WTC11 (cell line): Measurements from ENCODE around the gene INO80D.

ENCODE experiments used
- CREB1 ChIP-seq: sonication (generic); formaldehyde crosslinking; IDR thresholded peaks from 2 replicates; pipeline ENCODE4 v1.8.0; 2023; ENCODE audit warnings: mild to moderate bottlenecking, missing genetic modification reagents
- CTCF ChIP-seq: fragments of 200-600 bp; IDR thresholded peaks from 2 replicates; pipeline ENCODE4 v1.8.0; 2022; ENCODE audit warnings: antibody characterized with exemption
- IRF1 ChIP-seq: sonication (generic); formaldehyde crosslinking; IDR thresholded peaks from 2 replicates; pipeline ENCODE4 v1.8.0; 2023; ENCODE audit warnings: missing genetic modification reagents
- SP1 ChIP-seq: sonication (generic); formaldehyde crosslinking; conservative IDR thresholded peaks from 2 replicates; pipeline ENCODE4 v1.8.1; 2022; ENCODE audit warnings: missing genetic modification reagents
- ZNF232 ChIP-seq: sonication (generic); formaldehyde crosslinking; IDR thresholded peaks from 2 replicates; pipeline ENCODE4 v1.8.0; 2022; ENCODE audit warnings: mild to moderate bottlenecking, missing genetic modification reagents

- no peak for TF ChIP-seq IRF1
- TF ChIP-seq CTCF: no peak
- no peak for TF ChIP-seq SP1 (CRISPR knock-in tag)
- TF ChIP-seq ZNF232: no peak
- no peak for TF ChIP-seq CREB1 (CRISPR knock-in tag)
Measured at GRCh38 chr2:206092297-206092696, 6.3 kb upstream of the INO80D start.
